Hepatocyte (in vitro differentiated cells): ENCODE measurements around the gene TACC3.

Experiments used
- EZH2phosphoT487 ChIP-seq: fragments of 200-600 bp; sonication (generic); IDR thresholded peaks from one replicate; pipeline ENCODE4 v1.6.1; 2018; ENCODE audit warnings: antibody characterized with exemption, mild to moderate bottlenecking, low read depth, moderate library complexity; ENCODE audit not compliant: unreplicated experiment, severe bottlenecking
- TF ChIP-seq, protein P1 (sequence below): fragments of 200-600 bp; sonication (generic); IDR thresholded peaks from 2 replicates; pipeline ENCODE4 v1.5.1; 2016; ENCODE audit warnings: antibody characterized with exemption, mild to moderate bottlenecking; ENCODE audit not compliant: poor library complexity

DNA sequence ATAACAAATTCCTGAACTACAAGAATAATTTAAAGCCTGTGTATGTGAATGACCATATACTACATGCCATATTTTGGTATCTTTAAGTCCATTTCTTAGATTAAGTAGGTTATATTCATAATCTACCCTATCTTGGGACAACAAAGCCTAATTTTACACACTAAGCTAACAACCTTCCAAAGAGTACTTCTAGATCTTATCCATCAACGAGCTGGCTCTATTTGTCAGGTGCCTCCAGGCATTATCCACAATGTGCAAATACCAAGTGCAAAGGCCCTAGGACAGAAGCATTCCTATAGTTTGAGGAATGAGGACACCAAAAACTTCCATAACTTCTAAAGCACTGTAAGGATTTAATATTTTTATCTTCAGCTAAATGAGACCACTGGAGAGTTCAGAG, 12.7 kb upstream of the TACC3 start:
- TF ChIP-seq, protein P1, sequence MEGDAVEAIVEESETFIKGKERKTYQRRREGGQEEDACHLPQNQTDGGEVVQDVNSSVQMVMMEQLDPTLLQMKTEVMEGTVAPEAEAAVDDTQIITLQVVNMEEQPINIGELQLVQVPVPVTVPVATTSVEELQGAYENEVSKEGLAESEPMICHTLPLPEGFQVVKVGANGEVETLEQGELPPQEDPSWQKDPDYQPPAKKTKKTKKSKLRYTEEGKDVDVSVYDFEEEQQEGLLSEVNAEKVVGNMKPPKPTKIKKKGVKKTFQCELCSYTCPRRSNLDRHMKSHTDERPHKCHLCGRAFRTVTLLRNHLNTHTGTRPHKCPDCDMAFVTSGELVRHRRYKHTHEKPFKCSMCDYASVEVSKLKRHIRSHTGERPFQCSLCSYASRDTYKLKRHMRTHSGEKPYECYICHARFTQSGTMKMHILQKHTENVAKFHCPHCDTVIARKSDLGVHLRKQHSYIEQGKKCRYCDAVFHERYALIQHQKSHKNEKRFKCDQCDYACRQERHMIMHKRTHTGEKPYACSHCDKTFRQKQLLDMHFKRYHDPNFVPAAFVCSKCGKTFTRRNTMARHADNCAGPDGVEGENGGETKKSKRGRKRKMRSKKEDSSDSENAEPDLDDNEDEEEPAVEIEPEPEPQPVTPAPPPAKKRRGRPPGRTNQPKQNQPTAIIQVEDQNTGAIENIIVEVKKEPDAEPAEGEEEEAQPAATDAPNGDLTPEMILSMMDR: no peak
- TF ChIP-seq EZH2phosphoT487: no peak
